Body of pancreas (tissue), 4 donors: Measurements from ENCODE around the gene ARL14EP. TPM values are rescaled to one million over a fixed set of nuclear protein-coding genes. Genes with fewer than 3 reads are reported as not detected.

Experiments used
- ATAC-seq: fragments of 150-250 bp; one replicate; pipeline ENCODE4 v1.9.1; 2016
- DNase-seq, 4 donors: peaks; one replicate each; pipeline ENCODE4 v3.0.0-alpha.2; 2019
- H3K27ac ChIP-seq, 4 donors: fragments of 200-600 bp; sonication (generic); 1 replicate in 3 of 4; 2 replicates in 1 of 4; pipeline versions ENCODE4 v1.5.1 to v1.6.1; 2016 to 2019; ENCODE audit warnings: mild to moderate bottlenecking in 1 of 4, mixed read lengths in 1 of 4, moderate library complexity in 1 of 4
- H3K27me3 ChIP-seq, 2 donors: fragments of 200-600 bp; sonication (generic); one replicate each; pipeline ENCODE4 v1.6.0; 2016; ENCODE audit warnings: mild to moderate bottlenecking in 1 of 2
- H3K36me3 ChIP-seq, 2 donors: fragments of 200-600 bp; sonication (generic); replicated peaks in 1 of 2; 2 replicates each; pipeline ENCODE4 v1.5.1; 2016; ENCODE audit warnings: low read depth in 2 of 2; ENCODE audit not compliant: insufficient read depth in 1 of 2
- H3K4me1 ChIP-seq: fragments of 200-600 bp; sonication (generic); one replicate; pipeline ENCODE4 v1.6.0; 2016
- H3K4me3 ChIP-seq, 2 donors: fragments of 200-600 bp; sonication (generic); 1 replicate in 1 of 2; 2 replicates in 1 of 2; pipeline ENCODE4 v1.5.1; 2016 to 2019
- H3K9me3 ChIP-seq, 3 donors: fragments of 200-600 bp; sonication (generic); 1 replicate in 2 of 3; 2 replicates in 1 of 3; pipeline ENCODE4 v1.5.1; 2016
- CTCF ChIP-seq, 7 experiments: fragments of 450-650 bp in 4 of 7; fragments of 200-600 bp in 3 of 7; sonication (generic) in 3 of 7; IDR thresholded peaks; one replicate each; pipeline ENCODE4 v1.5.1; 2016 to 2019; ENCODE audit warnings: antibody characterized with exemption in 7 of 7
- POLR2A ChIP-seq, 3 donors: fragments of 450-650 bp; IDR thresholded peaks; one replicate each; pipeline ENCODE4 v1.6.1; 2016; ENCODE audit warnings: antibody characterized with exemption in 3 of 3, mild to moderate bottlenecking in 2 of 3
- WGBS, 2 donors: methylation state at CpG; one replicate each; pipeline ENCODE4 v1.1.5; 2017; 5-methylcytosine and 5-hydroxymethylcytosine counted together
- intact Hi-C: fragments of 100-400 bp; cut with DNase I; formaldehyde crosslinking; loops from one replicate; pipeline ENCODE4 v1.15.1; 2023
- total RNA-seq, 2 donors: library from RNA; depleted of rRNA; stranded (reverse); fragments of >200 nt; gene quantifications; one replicate each; pipeline ENCODE4 v1.1.0, GENCODE V29; 2016

ARL14EP gene
- total RNA-seq, 2 donors from 2014 or later, result 7.9 to 12.5 TPM

- no peaks in the 10 kb centered on the region for H3K36me3 ChIP-seq
- DNase-seq (no peak), ATAC-seq (no peak)
- WGBS, 2 donors, result 87 to 93% methylated on average over 4 of the region's 4 CpGs
- no peak for TF ChIP-seq POLR2A (IDR thresholded peaks at IDR 0.05)
- no peak for TF ChIP-seq CTCF (IDR thresholded peaks at IDR 0.05)
- H3K4me3 ChIP-seq, result no peak overlapping the region
- H3K4me1 ChIP-seq, result no peaks in the 10 kb centered on the region
- intact Hi-C loops, result loop anchor here (5.0 to 10.0 kb wide), 2 partner anchors 512 to 569 kb away; no protein-coding TSS in a partner anchor
- no peaks in the 10 kb centered on the region for H3K27me3 ChIP-seq
- no peak overlapping the region for H3K27ac ChIP-seq
- H3K9me3 ChIP-seq, result no peaks in the 10 kb centered on the region
Measured at GRCh38 chr11:30345644-30346043, 22.7 kb downstream of the ARL14EP start.

GRCh38 chr11:30346068-30346688, 23.3 kb downstream of the ARL14EP start:
- WGBS, 2 donors, result 5 to 6% methylated on average over 5 of the region's 5 CpGs
- no peak overlapping the region for H3K4me3 ChIP-seq
- H3K9me3 ChIP-seq, result no peaks in the 10 kb centered on the region
- ATAC-seq (peak; percentile 59), DNase-seq (peak in 1 of 4 donors; percentile 18)
- TF ChIP-seq CTCF (IDR thresholded peaks at IDR 0.05), result peak in 6 of 7 experiments; percentile 44 to 81 (median 62)
- TF ChIP-seq POLR2A (IDR thresholded peaks at IDR 0.05), result no peak
- H3K27ac ChIP-seq, result no peak overlapping the region
- no peaks in the 10 kb centered on the region for H3K36me3 ChIP-seq
- no peaks in the 10 kb centered on the region for H3K27me3 ChIP-seq
- intact Hi-C loops, result loop anchor here (5.0 to 10.0 kb wide), 2 partner anchors 511 to 569 kb away; no protein-coding TSS in a partner anchor
- H3K4me1 ChIP-seq, result no peaks in the 10 kb centered on the region

- TF ChIP-seq CTCF (IDR thresholded peaks at IDR 0.05), result no peak
- TF ChIP-seq POLR2A (IDR thresholded peaks at IDR 0.05), result no peak
- Histone ChIP-seq H3K4me3 (no peak overlapping the region), H3K27ac (no peak overlapping the region), H3K36me3 (no peaks in the 10 kb centered on the region), H3K27me3 (no peaks in the 10 kb centered on the region), H3K9me3 (no peaks in the 10 kb centered on the region), H3K4me1 (no peaks in the 10 kb centered on the region)
- ATAC-seq (no peak), DNase-seq (no peak)
- intact Hi-C loops, result loop anchor here (5.0 to 10.0 kb wide), 2 partner anchors 509 to 567 kb away; no protein-coding TSS in a partner anchor
Measured at GRCh38 chr11:30348035-30348434, 25.1 kb downstream of the ARL14EP start.

GRCh38 chr11:30349885-30350284, 27.0 kb downstream of the ARL14EP start:
- Histone ChIP-seq H3K9me3 (no peaks in the 10 kb centered on the region), H3K4me1 (no peaks in the 10 kb centered on the region), H3K27ac (no peak overlapping the region), H3K36me3 (no peaks in the 10 kb centered on the region), H3K27me3 (no peaks in the 10 kb centered on the region), H3K4me3 (no peak overlapping the region)
- ATAC-seq (no peak), DNase-seq (no peak)
- TF ChIP-seq CTCF (IDR thresholded peaks at IDR 0.05) (no peak), POLR2A (IDR thresholded peaks at IDR 0.05) (no peak)
- 65 to 80% methylated on average over 3 of the region's 3 CpGs for WGBS, 2 donors
- intact Hi-C loops, result loop anchor here (5.0 to 10.0 kb wide), 2 partner anchors 507 to 565 kb away; no protein-coding TSS in a partner anchor

GRCh38 chr11:30350384-30350783, 27.5 kb downstream of the ARL14EP start:
- no peak for ATAC-seq
- Histone ChIP-seq H3K4me3 (no peak overlapping the region), H3K4me1 (no peaks in the 10 kb centered on the region), H3K36me3 (no peaks in the 10 kb centered on the region), H3K27me3 (no peaks in the 10 kb centered on the region), H3K27ac (no peak overlapping the region), H3K9me3 (no peaks in the 10 kb centered on the region)
- intact Hi-C loops, result no loop called here
- WGBS, 2 donors, result 46 to 53% methylated on average over 3 of the region's 3 CpGs
- no peak for DNase-seq
- TF ChIP-seq CTCF (IDR thresholded peaks at IDR 0.05) (no peak), POLR2A (IDR thresholded peaks at IDR 0.05) (no peak)
